Endodermal cell (in vitro differentiated cells): ENCODE measurements around the gene CASP9. TPM values are rescaled to one million over a fixed set of nuclear protein-coding genes. Genes with fewer than 3 reads are reported as not detected.
A peak's percentile ranks its signal among the peaks of the same experiment; 100 is the strongest.

Experiments
- DNase-seq: peaks from one replicate; pipeline ENCODE4 v3.0.0-alpha.2; 2017
- H3K27ac ChIP-seq: 2 replicates; pipeline ENCODE4 v1.5.1; 2013; ENCODE audit warnings: mild to moderate bottlenecking, low read depth, low read length, moderate library complexity
- H3K27me3 ChIP-seq: 2 replicates; pipeline ENCODE4 v1.6.1; 2013; ENCODE audit warnings: mild to moderate bottlenecking, low read length, moderate library complexity; ENCODE audit not compliant: insufficient read depth, control insufficient read depth, poor library complexity, severe bottlenecking
- H3K36me3 ChIP-seq: 2 replicates; pipeline ENCODE4 v1.7.0; 2013; ENCODE audit warnings: mild to moderate bottlenecking, low read length, moderate library complexity; ENCODE audit not compliant: control insufficient read depth, insufficient read depth
- H3K4me1 ChIP-seq: one replicate; pipeline ENCODE4 v1.7.0; 2013; ENCODE audit warnings: low read length; ENCODE audit not compliant: control insufficient read depth, insufficient read depth
- H3K4me3 ChIP-seq: 2 replicates; pipeline ENCODE4 v1.5.1; 2013; ENCODE audit warnings: mild to moderate bottlenecking, low read length, moderate library complexity
- H3K9ac ChIP-seq: 2 replicates; pipeline ENCODE4 v1.6.1; 2013; ENCODE audit warnings: mild to moderate bottlenecking, low read length, moderate library complexity; ENCODE audit not compliant: poor library complexity, severe bottlenecking; ENCODE audit errors: extremely low read depth
- H3K9me3 ChIP-seq: 2 replicates; pipeline ENCODE4 v1.6.1; 2013; ENCODE audit warnings: mild to moderate bottlenecking, low read length, moderate library complexity; ENCODE audit not compliant: control insufficient read depth
- H3K27ac Mint-ChIP-seq: 2 replicates; pipeline ENCODE4 v1.8.0; 2020; ENCODE audit warnings: mixed read lengths
- H3K27me3 Mint-ChIP-seq: 2 replicates; pipeline ENCODE4 v1.8.0; 2021; ENCODE audit warnings: mild to moderate bottlenecking, mixed read lengths; ENCODE audit not compliant: insufficient read depth
- H3K36me3 Mint-ChIP-seq: 2 replicates; pipeline ENCODE4 v1.8.0; 2020; ENCODE audit warnings: low read depth, mixed read lengths
- H3K4me1 Mint-ChIP-seq: 2 replicates; pipeline ENCODE4 v1.8.0; 2020; ENCODE audit warnings: mixed read lengths
- H3K4me3 Mint-ChIP-seq: 2 replicates; pipeline ENCODE4 v1.8.0; 2020; ENCODE audit warnings: mild to moderate bottlenecking, moderate library complexity, mixed read lengths
- H3K9me3 Mint-ChIP-seq: 2 replicates; pipeline ENCODE4 v1.8.0; 2020; ENCODE audit warnings: mild to moderate bottlenecking, mixed read lengths
- CTCF ChIP-seq: fragments of 200-600 bp; sonication (generic); conservative IDR thresholded peaks from 2 replicates; pipeline ENCODE4 v1.5.0; 2021; ENCODE audit warnings: antibody characterized with exemption, mild to moderate bottlenecking
- WGBS, 2 experiments: methylation state at CpG; one replicate each; pipeline versions ENCODE4 v1.1.5 to v1.1.7; 2013; ENCODE audit warnings: missing lambda C conversion rate in 2 of 2, mixed read lengths in 1 of 2; ENCODE audit not compliant: insufficient coverage in 1 of 2, insufficient read length in 1 of 2; 5-methylcytosine and 5-hydroxymethylcytosine counted together
- long read RNA-seq, 4 experiments: library from polyadenylated mRNA in 2 of 4; library from RNA in 1 of 4; library from capped mRNA in 1 of 4; stranded (forward) in 3 of 4; unstranded in 1 of 4; transcript quantifications; one replicate each; pipeline ENCODE4 v2.0.0, GENCODE V29; 2020 to 2021; ENCODE audit warnings: inconsistent platforms in 1 of 4
- polyA plus RNA-seq, 2 experiments: library from polyadenylated mRNA; stranded (reverse); fragments of 50-300 nt; gene quantifications; one replicate each; pipeline ENCODE4 v1.2.3, GENCODE V29; 2013
- total RNA-seq, 2 donors: library from RNA; stranded (reverse); fragmentation: NEBNext Ultra II Directional in 1 of 2; extraction: Animal tissue kit (Norgen Biotek cat#: 25700) in 1 of 2; gene quantifications; 2 replicates in 1 of 2; 3 replicates in 1 of 2; pipeline ENCODE4 v1.2.1, GENCODE V29; 2021

CASP9 gene
- 10 to 100 TPM; 15.5 to 16.1 TPM for total RNA-seq
- 11.4 TPM for polyA plus RNA-seq (2013, experiment 1 of 2)
- polyA plus RNA-seq (2013, experiment 2 of 2) = 9.0 TPM
- long read RNA-seq, experiment 1, partial matches to known transcripts = 5 of 13 reads
- long read RNA-seq, experiment 1, other reads (novel, unspliced or antisense) = 5 of 13 reads
- long read RNA-seq, experiment 2, transcript CASP9-201 (9 exons, 2,019 nt) = major isoform, 33 of 48 reads
- long read RNA-seq, experiment 2, transcript CASP9-202 (5 exons, 1,621 nt) = minor isoform, 5 of 48 reads
- long read RNA-seq, experiment 2, partial matches to known transcripts = 2 of 48 reads
- long read RNA-seq, experiment 2, other reads (novel, unspliced or antisense) = 7 of 48 reads
- long read RNA-seq, experiment 3, transcript CASP9-202 (5 exons, 1,621 nt) = minor isoform, 7 of 89 reads
- long read RNA-seq, experiment 3, transcript CASP9-201 (9 exons, 2,019 nt) = major isoform, 73 of 89 reads
- long read RNA-seq, experiment 3, partial matches to known transcripts = 0 of 89 reads
- long read RNA-seq, experiment 3, other reads (novel, unspliced or antisense) = 8 of 89 reads
- long read RNA-seq, experiment 4, transcript CASP9-202 (5 exons, 1,621 nt) = minor isoform, 13 of 46 reads
- long read RNA-seq, experiment 4, transcript CASP9-201 (9 exons, 2,019 nt) = major isoform, 28 of 46 reads
- long read RNA-seq, experiment 4, partial matches to known transcripts = 1 of 46 reads
- long read RNA-seq, experiment 4, other reads (novel, unspliced or antisense) = 4 of 46 reads

DNA sequence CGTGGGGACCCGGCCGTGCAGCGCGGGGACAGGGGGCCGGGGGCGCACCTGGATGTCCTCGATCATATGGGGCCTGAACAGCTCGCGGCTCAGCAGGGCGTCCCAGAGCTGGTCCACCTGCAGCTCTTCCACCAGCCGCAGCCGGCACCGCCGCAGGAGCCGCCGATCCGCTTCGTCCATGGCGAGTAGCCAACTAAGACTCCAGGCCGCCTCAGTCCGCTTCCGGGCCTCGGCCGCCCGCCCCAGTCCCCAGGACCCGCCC is at the start of gene CASP9:
Gene CASP9 (minus strand): TSS at position 195 of the 262 bp plus-strand sequence. CDS start 15 bp downstream, at position 180.
- Histone ChIP-seq H3K27ac (peak within 1 kb of the TSS; percentile 98), H3K9me3 (no peaks in the 10 kb centered on the region), H3K9ac (peak within 1 kb of the TSS; percentile 63), H3K4me1 (no peaks in the 10 kb centered on the region), H3K27me3 (no peaks in the 10 kb centered on the region), H3K4me3 (peak within 1 kb of the TSS; percentile 89), H3K36me3 (peaks cover 2% of the 10 kb centered on the region)
- Mint-ChIP-seq H3K4me1 (peaks cover 30% of the 10 kb centered on the region), H3K4me3 (peak within 1 kb of the TSS; percentile 82), H3K27ac (peak within 1 kb of the TSS; percentile 100), H3K9me3 (no peaks in the 10 kb centered on the region), H3K36me3 (peaks cover 2% of the 10 kb centered on the region), H3K27me3 (no peaks in the 10 kb centered on the region)
- peak; percentile 15 for TF ChIP-seq CTCF
- DNase-seq = no peak
- WGBS, 2 experiments = 0% methylated on average over 15 to 27 of the region's 27 CpGs

- H3K27ac ChIP-seq = peak overlapping the region; percentile 57
Observed at GRCh38 chr1:15573477-15573876, 49.5 kb upstream of the CASP9 start.

DNA sequence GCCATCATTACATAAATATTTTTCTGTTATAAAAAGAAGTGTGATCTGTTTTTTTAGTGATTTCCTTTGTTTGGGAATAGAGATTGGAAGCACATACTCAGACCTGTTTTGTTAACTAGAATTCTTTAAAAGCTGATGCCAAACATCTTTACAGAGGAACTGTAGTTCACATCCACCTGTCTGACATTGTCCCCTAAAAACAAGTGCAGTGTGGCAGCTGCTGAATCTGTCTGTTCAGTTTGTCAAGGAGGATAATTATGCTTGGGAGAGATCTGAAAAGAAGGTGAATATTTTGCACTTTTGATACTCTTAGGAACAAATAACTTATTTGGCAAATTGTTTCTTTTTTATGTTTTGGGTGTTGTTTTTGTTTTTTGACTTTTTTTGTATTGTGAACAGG is 47.3 kb upstream of the CASP9 start:
- H3K27me3 ChIP-seq = no peaks in the 10 kb centered on the region
- H3K27me3 Mint-ChIP-seq = no peaks in the 10 kb centered on the region
- no peak overlapping the region for H3K27ac ChIP-seq
- TF ChIP-seq CTCF = no peak
- no peaks in the 10 kb centered on the region for H3K9me3 Mint-ChIP-seq
- no peak overlapping the region for H3K4me3 ChIP-seq
- no peak overlapping the region for H3K27ac Mint-ChIP-seq
- H3K36me3 ChIP-seq = peaks cover 64% of the 10 kb centered on the region
- no peaks in the 10 kb centered on the region for H3K9me3 ChIP-seq
- no peaks in the 10 kb centered on the region for H3K4me1 Mint-ChIP-seq
- H3K9ac ChIP-seq = no peak overlapping the region
- no peak for DNase-seq
- peaks cover 52% of the 10 kb centered on the region for H3K36me3 Mint-ChIP-seq
- no peak overlapping the region for H3K4me3 Mint-ChIP-seq
- no peaks in the 10 kb centered on the region for H3K4me1 ChIP-seq

More at GRCh38 chr1:15573477-15573876, 49.5 kb upstream of the CASP9 start:
- H3K36me3 Mint-ChIP-seq = peaks cover 34% of the 10 kb centered on the region
- H3K27me3 ChIP-seq = no peaks in the 10 kb centered on the region
- H3K27me3 Mint-ChIP-seq = no peaks in the 10 kb centered on the region
- H3K4me3 Mint-ChIP-seq = no peak overlapping the region
- no peak overlapping the region for H3K27ac Mint-ChIP-seq
- WGBS, 2 experiments = 86% methylated on average over 7 to 9 of the region's 9 CpGs
- peaks cover 42% of the 10 kb centered on the region for H3K36me3 ChIP-seq
- no peak overlapping the region for H3K9ac ChIP-seq
- no peak for DNase-seq
- no peaks in the 10 kb centered on the region for H3K4me1 ChIP-seq
- no peak overlapping the region for H3K4me3 ChIP-seq
- H3K4me1 Mint-ChIP-seq = no peaks in the 10 kb centered on the region
- TF ChIP-seq CTCF = no peak
- no peaks in the 10 kb centered on the region for H3K9me3 ChIP-seq
- H3K9me3 Mint-ChIP-seq = no peaks in the 10 kb centered on the region
